ENCODE data around the gene EIF4E3.

Gene EIF4E3

DNA sequence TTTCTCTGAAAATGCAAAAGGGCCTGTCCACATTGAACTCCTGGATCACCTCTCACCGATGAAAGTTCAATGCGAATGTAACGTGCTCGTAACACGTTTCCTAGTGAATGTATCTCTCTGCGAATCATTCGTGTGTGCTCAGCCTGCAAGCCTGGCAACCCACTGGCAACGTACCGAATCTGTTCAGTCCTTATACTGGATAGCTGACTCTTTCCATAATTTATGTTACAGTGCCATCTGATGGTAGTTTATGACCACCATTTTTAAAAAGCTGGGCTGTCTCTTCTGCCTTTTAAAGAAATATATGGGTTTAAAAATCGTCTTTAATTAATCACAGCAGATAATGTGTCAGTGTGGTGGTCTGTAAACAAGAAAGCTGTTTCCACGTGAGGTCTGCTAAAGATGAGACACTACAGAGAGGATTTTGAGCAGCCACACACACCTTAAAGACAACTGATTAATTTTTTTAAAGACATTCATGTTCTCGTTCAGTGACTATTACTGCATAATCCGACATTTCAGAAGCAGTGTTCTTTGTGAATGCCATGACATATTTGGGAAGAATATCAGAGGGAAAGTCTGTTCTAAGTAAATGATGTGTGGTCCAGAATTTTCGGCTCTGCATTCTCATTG is 72.3 kb downstream of the EIF4E3 start:
- no peak for DNase-seq (ENCODE audit: extremely low read depth in 1 of 2, low read depth in 1 of 2)

DNA sequence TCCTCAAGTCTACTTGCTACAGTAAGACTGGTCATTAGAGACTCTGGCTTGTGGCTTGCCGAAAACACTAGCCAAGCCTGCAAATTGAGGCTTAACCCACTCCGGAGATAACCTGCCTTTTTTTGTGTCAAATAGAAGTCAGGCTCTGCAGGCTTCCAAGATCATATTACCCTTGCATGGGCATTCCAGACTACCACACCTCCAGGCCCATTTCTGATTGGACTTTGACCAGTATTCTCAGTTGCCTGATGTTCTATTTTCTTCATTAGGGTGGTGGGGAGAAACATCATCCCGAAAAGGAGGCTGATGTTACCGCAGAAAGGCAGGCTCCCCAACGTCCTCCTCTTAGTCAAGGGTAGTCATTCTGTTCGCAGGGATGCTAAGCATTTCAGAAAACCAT is 73.6 kb downstream of the EIF4E3 start:
- DNase-seq (ENCODE audit: extremely low read depth in 1 of 2, low read depth in 1 of 2) = no peak

DNA sequence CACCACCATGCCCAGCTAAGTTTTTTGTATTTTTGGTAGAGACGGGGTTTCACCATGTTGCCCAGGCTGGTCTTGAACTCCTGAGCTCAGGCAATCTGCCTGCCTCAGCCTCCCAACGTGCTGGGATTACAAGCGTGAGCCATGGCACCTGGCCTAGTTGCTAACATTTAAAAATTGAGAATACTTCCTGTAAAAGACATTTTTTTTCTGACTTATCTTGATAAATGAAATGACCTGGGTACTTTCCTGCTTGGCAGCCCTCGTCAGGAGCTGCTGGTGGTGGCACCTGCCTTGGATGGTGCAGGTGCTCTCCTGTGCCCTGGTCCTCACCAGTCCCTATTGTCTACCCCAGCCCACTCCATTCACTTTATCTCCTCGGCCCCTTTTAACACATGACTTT is 74.8 kb downstream of the EIF4E3 start:
- no peak for DNase-seq (ENCODE audit: extremely low read depth in 1 of 2, low read depth in 1 of 2)

DNA sequence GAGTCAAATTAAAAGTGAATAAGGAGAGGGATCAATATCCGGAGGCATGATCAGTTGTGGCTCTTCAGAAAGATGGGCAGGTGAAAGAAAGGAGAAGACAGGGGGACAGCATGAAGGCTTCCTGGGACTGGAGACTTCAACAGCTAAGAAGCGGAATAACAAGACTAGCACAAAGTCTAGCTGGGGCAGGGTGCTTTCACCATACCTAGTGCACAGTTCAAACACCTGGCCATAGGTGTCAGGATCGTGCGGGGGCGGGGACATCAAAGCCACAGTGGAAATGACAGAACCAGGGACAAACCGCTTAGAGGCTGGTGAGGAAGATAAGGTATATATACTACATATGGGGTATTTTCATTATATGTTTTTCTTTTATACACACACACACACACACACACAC is 75.4 kb downstream of the EIF4E3 start:
- no peak for DNase-seq (ENCODE audit: extremely low read depth in 1 of 2, low read depth in 1 of 2)

DNA sequence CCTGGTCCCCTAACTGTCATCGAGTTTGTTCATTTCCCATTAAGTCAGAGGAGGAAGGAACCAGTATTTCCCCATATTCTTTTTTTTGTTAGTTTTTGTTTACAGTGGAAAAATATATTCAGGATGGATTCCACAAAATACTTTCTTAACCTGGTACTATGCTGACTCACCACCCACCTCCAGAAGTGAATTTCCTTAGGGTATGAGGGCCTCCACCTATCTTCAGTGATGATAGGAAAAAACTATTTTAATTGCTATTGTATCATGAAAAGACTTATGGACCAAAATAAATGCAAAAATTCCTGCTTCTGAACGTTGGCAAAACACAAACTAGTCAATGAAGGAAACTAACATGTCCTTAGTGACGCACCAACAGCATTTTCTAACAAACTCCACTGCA is 77.5 kb downstream of the EIF4E3 start:
- DNase-seq (ENCODE audit: extremely low read depth in 1 of 2, low read depth in 1 of 2) = no peak

DNA sequence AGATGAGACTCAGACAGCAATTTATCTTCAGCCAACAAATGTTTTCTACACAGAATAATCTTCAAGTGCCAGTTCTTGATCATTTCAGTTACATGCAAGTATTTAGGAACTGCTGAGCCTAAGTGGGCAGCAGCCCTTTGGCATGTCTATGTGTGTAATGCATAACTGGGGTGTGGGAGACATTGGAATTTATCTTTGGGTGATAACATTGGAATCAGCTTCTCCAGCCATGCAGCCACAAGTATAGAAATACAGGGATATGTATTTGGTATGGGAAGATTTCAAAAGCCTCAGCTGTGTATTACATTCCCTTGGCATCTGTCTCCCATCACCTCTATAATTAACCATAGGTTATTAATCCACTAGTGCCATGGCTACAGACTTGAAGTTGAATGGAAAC is 78.2 kb downstream of the EIF4E3 start:
- no peak for DNase-seq (ENCODE audit: extremely low read depth in 1 of 2, low read depth in 1 of 2)

DNA sequence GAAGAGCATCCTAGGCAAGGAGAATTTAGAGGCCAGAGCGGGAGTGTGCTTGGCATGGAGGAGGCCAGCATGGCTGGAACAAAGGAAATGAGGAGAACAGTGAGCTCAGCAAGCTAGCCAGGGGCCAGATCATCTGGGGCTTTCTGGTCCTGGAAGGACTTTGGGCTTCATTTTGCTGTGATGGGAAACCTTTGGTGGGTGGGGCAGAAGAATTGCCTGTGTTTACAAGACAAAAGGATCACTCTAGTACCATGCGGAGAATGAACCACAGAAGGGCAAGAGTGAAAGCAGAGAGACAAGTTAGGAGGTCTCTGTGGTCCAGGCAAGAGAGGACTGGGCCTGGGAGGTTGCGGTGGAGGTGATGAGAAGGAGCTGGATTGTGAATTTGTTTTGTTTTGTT is 80.1 kb downstream of the EIF4E3 start:
- no peak for DNase-seq (ENCODE audit: extremely low read depth in 1 of 2, low read depth in 1 of 2)

DNA sequence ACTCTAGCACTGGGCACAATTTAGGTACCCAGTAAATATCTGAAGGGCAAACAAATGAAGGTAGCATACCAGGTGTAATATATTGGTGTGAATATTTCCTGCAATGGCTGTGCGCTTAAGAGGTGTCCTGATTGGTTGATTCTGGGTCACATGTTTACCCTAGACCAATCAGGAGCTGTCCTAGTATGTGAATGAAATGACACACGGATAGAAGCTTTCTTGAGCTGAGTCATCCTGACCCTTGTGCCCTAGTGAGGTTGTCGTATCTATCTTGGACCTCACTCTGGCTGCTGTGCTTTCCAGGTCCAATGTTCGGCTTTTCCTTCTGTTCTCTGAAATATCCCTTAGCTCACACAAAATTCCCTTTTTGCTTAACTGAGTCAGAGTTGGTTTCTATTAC is 83.5 kb downstream of the EIF4E3 start:
- no peak for DNase-seq (ENCODE audit: extremely low read depth in 1 of 2, low read depth in 1 of 2)

DNA sequence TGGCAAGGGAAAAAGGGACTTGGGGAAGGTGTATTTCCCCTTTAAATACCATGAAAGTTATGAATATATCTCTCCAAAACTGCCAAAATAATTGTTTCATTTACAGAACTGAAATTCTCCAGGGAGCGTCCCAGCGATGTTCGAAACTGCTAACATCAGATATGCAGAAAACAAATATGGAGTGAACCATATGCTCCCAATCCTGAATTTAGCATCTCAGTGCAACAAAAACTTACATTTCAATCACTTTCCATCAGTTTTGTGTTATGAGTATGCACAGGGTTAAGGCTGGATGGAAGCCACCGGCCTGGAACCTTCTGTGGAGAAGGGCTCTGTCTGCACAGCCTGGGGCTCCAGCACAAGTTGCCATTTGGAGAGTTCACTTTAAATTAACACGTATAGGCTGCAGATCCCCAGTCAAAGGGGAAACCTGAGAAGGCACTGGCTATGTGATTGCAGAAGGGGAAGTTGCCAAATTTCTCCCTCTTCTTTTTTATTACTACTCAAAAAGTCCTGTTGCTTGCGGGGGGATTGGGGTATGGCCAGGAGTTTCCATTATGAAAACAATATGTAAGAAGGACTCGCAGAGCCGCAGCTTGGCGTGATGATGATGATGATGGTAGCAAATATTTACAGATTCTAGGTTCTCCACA is 84.7 kb downstream of the EIF4E3 start:
- DNase-seq (ENCODE audit: extremely low read depth in 1 of 2, low read depth in 1 of 2) = no peak

DNA sequence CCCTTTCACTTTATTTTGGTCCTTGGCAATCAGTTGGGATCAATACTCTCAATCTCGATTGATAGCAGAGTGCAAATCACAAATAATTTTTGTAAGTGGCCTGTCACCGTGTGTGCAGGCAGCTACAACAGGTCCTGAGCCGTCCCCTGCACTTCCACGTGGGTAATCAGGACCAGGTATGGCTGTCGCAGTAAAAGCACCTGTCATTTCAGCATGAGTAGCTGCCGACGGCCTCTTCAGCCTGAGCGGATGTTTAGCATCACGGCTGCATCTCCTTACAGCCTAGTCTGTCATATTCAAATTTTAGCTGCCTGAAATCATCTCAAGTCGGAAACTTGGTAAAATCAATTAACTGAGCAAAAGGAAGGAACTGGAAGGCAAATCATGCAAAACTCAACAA is 88.7 kb downstream of the EIF4E3 start:
- DNase-seq (ENCODE audit: extremely low read depth in 1 of 2, low read depth in 1 of 2) = no peak

DNA sequence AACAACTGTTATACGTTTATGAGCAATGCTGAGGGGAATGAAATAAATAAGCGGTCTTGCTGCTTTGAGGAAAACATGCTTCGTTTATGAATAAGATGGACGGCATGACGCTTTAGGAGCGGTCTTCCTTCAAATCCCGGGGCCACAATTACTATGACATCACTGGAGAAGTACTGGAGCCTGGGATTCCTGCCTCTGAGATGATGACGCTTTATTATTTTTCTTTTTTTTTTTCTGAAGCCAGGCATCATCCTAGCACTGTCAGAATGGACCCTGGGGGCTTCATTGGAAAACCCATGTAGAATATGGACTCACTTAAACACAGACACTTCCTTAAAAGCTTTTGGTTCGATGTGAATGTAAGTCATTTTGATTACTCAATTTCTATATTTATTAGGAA is 89.2 kb downstream of the EIF4E3 start:
- no peak for DNase-seq (ENCODE audit: extremely low read depth in 1 of 2, low read depth in 1 of 2)

DNA sequence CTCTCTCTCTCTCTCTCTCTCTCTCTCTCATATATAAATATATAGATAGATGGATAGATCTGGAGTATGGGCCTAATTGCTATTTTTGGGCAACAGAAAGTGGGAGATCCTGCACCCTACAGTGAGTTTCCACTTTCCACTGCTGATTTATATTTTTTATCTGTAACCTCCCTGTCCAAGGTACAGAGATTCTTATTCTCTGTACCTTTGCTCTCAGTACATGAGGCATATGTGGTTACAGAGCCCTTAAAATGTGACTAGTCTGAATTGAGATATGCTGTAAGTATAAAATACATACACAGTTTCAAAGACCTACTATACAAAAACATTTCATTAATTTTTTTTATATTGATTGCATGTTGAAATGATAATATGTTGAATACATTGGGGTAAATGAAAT is 90.5 kb downstream of the EIF4E3 start:
- no peak for DNase-seq (ENCODE audit: extremely low read depth in 1 of 2, low read depth in 1 of 2)

DNA sequence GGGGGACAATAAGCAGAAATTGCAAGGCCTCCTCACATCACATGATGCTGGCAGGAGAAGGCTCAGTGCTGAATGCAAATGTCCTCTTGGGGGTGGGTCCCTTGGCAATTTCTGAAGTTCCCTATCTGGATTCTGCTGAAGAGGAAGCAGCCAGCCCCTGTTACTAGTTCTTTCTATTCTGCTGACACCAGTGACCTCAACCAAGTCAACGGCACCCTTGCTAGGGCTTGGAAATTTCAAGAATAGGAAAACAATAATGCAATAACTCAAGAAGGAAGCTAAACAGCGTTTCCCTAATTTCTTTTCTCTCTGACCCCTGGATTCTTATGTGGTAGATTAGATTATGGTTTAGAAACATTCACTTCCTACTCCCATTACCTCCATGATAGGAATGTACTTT is 95.5 kb downstream of the EIF4E3 start:
- no peak for DNase-seq (ENCODE audit: extremely low read depth in 1 of 2, low read depth in 1 of 2)

DNA sequence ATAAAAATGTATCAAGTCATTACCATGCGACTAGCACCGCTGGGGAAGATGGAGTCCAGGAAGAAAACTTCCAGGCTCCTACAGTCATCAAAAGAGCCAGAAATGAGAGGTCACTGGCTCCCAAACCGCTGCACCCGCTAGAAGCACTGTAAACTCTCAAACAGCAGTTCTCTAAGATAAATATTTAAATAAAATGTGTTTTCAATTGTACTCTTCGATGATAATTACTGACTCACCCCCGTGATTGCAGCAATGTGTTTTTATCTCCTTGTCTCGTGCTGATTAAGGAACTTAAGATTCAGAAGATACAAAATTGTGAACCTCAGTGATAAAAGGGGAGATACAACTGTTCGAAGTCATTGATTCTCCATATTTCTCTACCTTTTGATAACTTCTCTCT is 95.9 kb downstream of the EIF4E3 start:
- DNase-seq (ENCODE audit: extremely low read depth in 1 of 2, low read depth in 1 of 2) = no peak

DNA sequence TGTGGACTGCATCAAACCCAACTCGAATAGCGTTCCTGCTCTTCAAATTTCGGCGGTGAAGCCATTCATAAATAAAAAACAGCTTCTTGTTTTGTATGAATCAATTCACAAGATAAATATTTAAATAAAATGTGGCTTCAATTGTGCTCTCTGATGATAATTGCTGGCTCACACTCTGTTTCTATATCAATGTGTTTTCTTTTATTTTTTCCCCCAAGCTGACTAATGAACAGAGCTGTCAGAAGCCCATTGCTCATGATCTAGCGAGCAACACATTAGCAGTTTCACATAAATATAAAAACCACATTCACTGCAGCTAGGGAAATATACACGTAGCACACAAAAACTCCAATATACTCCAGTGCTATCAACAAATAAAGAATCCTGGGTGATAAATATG is 96.7 kb downstream of the EIF4E3 start:
- no peak for DNase-seq (ENCODE audit: extremely low read depth in 1 of 2, low read depth in 1 of 2)

DNA sequence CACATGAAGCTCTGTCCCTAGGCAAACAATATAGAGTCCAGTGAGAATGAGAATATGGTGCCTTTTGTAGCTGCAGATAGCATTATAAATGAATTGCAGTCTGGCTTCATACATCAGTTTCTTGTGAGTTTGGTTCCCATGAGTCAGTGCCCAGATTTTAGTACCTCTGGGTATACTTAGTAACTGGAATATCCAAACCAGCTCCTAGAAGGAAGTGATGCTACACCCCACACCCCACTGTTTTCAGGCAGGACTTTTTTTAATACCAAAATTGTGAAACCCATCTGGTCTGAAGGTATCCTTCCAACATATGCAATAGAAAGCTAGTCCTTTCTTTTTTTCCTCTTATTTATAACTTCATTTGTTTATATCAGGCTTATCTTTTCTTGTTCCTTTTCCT is 99.5 kb downstream of the EIF4E3 start:
- DNase-seq (ENCODE audit: extremely low read depth in 1 of 2, low read depth in 1 of 2) = no peak
